Activated T-cell treated with anti-CD3 and anti-CD28 coated beads for 4 hours (primary cell): Measurements from ENCODE around the gene DCBLD1.

ENCODE experiments used
- DNase-seq: peaks from one replicate; pipeline ENCODE4 v3.0.0-alpha.2; 2020

DCBLD1 gene

DNA sequence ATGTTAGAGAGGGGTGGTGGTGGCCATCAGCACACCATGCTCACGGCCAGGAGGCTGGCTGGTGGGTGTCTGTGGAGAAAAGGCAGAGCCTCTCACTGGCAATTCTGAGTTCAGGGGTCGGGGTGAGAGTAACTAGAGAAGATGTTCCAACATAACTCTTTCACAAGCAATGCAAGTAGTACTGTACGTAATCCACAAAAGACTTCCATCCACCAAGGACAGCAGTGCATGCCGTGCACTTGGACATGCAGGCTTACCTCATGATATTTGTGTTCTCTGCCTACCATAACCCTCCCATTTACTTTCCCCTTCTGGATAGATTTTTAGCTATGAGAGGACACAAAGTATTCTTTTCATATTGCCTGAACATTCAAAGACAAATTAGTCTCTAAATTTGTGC is 51.3 kb downstream of the DCBLD1 start:
- no peak for DNase-seq

DNA sequence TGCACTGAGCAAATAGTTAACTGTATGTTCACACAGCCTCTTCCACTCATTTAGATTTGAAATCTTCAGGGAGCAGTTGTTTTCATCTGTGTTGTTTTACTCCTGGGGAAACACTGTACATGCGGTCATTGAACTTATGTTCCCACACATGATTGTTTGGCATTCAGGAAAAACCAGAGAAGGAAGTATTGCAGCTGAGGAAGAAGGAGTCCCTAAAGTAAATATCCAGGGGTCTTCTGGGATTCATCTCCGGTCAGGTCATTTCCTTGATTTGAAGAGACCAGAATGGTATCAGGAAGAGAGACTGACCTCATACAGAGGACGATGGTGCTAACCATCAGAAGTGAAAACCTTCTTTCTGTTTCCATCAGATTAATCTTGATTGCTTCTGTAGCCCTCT is 52.5 kb downstream of the DCBLD1 start:
- DNase-seq = no peak

DNA sequence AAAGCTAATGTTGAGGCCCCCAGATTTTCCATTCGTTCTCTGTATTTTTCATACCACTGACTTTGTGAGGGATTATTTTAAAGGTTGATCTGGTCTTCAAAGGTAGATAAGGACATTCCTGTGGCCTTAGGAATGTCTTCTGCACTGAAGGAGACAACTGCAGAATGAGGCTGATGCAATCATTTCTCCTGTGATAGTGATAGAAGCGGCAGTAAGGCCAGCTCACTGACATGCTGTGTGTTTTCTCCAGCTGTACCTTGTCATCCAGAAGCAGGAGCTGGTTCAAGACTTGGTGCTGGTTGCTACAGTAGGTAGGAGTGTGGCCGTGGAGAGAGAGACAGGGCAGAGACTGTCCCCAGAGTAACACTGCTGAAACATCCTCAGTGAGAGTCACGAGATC is 53.8 kb downstream of the DCBLD1 start:
- no peak for DNase-seq

DNA sequence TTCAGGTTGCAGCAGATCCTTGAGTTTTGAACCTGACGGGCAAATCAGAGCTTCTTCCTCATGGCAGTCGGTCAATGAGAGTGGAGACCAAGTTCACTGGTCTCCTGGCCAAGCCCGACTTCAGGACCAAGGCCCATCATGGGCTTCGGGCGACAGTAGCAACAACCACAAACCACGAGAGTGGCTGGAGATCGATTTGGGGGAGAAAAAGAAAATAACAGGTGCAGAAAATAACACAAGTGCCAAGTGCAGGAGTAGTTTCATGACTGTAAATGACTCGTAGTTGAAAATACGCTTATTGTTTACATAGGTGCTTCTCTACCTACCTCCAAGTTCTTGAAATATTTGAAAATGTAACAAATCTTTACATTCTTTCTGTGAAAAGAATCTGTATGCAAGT is 56.1 kb downstream of the DCBLD1 start:
- DNase-seq = no peak

DNA sequence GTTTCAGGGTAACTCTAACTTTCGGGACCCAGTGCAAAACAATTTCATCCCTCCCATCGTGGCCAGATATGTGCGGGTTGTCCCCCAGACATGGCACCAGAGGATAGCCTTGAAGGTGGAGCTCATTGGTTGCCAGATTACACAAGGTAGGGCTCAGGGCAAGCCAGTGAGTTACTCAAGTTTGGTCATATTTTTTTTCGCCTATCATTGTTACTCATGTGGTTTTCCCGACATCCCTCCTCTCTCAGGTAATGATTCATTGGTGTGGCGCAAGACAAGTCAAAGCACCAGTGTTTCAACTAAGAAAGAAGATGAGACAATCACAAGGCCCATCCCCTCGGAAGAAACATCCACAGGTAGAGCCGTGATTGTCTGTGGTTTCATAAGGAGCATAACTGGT is 58.2 kb downstream of the DCBLD1 start:
- DNase-seq = no peak

DNA sequence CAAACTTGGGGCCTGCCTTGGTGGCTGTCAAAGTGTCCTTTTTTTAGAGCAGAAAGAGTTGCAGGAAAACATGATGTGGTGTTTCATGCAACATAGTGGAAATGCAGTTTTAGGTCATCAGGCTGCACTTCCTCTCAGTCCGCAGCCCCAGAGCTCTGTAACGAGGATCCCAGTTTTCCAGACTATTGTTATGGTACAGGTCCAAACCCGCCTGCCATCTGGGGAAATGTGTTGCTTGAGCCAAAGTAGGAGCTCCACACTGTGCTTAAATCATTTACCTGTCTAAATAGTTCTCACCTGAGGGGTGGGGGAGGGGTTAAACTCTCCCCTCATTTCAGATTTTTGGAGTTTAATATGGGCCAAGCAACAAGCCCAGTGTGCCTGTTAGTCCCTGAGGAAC is 60.0 kb downstream of the DCBLD1 start:
- DNase-seq = no peak

DNA sequence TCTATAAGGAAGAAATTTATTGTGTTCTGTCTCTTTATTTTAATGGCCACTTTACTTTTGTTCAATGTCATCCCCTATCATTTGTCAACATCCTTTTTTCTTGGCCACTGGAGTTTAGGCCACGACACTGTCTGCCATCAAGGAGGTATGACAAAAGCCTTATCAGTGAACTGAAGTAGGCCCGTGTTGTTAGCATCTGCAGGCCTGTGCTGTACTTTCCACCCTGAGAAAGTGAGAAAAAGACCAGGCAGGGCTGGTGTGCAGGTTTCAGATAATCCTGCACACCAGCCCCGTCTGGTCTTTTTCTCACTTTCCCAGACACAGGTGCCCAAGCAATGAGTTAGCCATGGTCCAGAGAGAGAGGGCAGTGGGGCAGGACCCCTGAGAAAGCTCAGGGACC is 62.2 kb downstream of the DCBLD1 start:
- DNase-seq = no peak

DNA sequence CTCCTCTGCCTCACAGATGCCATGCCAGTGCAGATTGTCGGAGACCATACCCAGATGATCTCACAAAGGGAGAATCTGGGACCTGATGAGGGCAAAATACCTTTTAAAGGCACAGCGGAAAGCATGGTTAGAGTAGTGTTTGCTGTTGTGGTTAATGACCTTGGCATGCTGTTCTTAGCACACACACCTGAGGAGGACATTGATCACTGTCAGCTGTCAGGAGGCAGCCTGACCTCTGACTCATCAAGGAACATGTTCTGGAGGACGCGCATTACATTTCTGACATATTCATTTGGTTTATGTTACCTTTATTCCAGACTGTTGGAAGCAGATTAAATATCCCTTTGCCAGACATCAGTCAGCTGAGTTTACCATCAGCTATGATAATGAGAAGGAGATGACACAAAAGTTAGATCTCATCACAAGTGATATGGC is 62.7 kb downstream of the DCBLD1 start:
- no peak for DNase-seq

DNA sequence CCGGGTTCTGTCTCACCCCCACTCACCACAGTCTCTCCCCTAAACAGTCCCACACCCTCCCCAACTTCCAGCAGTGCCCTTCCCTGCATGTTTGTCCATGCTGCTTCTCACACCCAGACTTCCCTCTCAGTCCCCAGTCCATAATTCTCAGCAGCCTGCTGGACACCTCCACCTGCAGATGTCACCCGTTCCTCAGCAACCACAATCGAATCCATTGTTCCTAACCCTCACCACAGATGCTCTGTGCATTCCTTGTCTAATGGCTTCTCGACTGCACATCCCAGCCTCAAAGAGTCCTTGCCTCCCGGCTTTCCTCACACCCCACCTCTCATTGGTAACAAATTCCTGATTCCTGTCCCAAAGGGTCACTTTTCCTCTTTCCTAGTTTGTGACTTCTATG is 64.2 kb downstream of the DCBLD1 start:
- no peak for DNase-seq

DNA sequence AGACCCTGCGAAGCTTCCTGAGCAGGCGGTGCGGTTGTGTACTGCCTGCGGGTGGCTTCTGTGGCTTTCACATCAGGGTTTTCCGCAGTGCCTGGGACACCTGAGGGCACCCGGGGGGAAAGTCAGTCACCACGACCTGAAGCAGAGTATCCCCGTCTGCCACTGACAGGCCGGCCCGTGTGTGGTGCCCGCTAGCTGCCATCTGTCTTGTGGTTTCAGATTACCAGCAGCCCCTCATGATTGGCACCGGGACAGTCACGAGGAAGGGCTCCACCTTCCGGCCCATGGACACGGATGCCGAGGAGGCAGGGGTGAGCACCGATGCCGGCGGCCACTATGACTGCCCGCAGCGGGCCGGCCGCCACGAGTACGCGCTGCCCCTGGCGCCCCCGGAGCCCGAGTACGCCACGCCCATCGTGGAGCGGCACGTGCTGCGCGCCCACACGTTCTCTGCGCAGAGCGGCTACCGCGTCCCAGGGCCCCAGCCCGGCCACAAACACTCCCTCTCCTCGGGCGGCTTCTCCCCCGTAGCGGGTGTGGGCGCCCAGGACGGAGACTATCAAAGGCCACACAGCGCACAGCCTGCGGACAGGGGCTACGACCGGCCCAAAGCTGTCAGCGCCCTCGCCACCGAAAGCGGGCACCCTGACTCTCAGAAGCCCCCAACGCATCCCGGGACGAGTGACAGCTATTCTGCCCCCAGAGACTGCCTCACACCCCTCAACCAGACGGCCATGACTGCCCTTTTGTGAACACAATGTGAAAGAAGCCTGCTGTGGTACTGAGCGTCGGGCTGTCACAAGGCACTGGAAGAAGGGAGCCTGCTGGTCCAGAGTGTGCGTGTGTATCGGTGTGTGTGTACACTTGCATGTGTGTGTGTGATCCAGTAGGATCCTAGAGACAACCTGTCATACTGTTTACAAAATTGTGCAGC is 65.5 kb downstream of the DCBLD1 start:
- peak; percentile 31 for DNase-seq

DNA sequence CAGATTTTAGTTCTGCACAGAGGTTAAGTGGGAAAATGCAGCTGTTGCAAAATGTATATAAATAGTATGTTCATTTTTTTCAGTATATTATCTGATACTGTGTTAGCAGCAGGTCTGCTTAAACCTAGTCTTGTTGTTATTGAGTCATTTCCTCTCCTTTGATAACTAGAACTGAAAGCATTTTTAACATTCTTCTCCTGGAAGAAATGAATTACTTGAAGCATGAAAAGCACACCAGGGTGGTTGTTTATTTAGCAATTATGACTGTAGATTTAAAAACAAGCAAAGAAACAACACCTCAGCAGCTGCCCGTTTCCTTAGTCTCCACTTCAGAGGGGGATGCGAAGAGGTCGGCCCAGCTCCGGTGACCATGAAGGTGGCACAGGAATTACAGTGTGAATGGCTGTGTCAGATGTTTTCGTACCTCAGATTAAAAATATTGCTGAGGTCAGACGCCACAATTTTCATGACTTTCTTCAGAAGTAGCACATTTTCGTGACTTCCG is 66.4 kb downstream of the DCBLD1 start:
- DNase-seq = no peak

DNA sequence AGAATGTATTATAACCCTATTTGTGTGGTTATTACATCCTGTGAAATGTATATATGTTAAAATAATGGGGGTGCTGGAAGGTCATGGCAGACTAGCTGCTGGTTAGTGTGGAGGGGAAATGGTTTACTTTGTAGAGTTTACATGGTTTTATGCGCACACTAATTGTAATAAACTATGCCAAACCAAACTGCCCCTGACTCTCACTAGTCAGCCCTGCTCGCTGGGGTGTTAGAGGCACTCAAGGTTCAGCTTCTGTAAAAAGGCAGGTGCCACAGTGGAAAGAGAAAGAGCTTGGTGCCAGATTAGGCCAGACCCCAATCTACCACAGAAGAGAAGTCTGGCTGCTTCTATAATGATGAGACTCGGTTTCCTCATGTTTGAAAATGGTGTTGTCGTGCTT is 67.1 kb downstream of the DCBLD1 start:
- DNase-seq = no peak

DNA sequence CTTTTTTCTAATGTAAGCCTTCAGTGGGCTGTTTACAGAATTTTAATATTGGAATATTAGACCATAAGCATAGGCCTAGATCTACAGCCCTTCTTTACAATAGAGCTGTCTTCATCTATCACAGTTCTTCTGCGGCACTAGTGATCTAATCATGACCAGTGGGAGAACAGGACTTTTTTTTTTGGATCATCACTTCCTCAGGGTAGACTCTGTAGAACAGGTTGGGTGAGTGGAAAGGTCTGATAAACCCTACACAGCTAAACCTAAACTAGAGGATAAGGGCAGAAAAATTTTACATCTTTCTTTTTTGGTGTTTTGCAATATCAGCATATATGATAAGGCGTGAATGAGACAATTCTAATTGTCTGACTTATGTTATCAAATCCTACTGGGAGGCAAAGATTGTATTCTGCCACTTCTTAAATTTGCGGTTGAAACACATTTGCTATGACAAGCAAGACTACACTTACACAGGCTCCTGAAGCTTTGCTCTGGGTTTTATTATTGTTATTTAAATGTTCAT is 67.7 kb downstream of the DCBLD1 start:
- no peak for DNase-seq

DNA sequence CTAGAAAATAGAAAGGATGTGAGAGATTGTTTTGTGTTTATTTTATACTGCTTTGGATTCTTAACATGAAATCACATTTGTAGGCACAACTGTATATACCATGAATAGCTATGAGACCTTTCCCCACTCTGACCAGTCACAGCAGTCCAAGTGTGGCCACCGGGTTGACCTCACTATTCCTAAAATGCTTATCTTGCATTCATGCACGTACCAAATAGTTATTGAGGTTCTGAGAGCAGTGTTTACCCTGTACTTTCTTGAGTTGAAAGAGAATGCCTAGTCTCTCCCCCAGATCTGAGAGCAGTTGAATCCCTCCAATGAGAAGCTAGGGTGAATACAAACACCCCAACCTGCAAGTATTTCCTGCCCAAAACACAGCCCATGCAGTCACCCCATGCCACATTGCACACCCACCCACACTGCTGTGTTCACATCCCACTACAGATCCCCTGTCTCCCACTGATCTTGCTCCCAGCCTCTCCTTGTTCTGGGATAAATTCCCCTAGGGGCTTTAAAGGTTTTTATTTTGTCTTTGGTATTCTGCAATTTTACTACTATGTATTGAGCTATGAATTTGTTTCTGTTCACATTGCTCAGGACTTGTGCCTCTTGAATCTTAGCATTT is 68.3 kb downstream of the DCBLD1 start:
- no peak for DNase-seq

DNA sequence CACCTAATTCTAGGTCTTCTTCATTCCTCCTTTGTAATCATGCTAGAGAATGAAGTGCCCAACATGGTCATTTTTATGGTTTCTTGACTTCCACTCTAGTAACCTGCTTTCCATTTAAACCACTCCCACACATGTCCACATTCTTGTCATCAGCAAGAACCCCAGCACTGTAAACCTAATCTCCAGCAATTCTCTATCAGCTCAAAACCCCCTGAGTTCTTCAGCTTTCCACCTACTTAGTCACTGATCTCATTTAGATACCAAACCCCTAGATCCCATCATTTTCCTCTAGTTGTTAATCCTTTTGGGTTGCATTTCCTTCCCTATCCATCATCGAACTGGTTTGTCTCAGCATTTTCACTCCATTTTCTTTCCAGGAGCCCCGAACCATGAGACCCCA is 70.1 kb downstream of the DCBLD1 start:
- DNase-seq = no peak

DNA sequence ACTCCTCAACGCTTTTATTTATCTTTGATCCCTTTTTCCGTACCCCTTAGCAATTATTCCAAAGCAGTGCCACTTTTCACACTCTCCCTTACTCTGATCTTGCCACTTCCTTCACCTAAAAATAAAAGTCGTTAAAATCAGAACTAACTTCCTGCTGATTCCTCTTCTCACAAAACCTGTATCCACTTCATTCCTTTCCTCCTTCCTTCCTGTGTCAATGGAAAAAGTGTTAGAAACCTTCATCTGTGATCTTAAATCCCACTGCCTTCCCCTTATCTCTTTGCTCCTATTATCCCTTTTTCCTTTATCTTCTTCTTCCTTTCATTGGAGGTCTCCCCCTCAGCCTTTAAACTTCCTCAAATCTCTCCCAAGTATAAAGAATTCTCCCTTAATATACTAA is 70.7 kb downstream of the DCBLD1 start:
- no peak for DNase-seq

DNA sequence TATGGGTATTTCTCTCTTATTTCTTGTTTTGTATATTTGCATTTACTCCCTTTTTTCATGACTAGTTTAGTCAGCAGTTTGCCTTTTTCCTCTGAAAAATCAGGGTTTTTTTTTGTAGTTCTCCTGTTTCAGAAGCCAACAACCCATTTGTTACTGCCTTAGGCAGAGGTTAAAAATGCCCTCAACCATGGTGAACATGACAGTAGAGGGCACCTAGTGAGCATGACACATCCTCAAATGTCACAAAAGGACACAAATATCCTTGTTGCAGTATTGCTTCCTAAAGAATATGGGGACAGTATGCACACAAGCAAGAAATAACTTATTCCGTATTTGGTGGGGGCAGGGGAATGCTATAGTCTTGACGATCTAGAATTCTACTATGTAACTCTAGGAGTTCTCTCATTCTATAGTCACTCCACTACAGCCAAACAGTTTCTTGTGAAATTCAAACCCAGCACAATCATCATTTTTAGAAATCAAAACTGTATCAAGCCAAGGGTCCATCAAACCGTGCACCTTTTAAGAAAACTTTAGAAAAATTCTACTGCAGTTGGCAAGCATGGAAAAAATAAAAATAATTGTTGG is 72.9 kb downstream of the DCBLD1 start:
- no peak for DNase-seq

DNA sequence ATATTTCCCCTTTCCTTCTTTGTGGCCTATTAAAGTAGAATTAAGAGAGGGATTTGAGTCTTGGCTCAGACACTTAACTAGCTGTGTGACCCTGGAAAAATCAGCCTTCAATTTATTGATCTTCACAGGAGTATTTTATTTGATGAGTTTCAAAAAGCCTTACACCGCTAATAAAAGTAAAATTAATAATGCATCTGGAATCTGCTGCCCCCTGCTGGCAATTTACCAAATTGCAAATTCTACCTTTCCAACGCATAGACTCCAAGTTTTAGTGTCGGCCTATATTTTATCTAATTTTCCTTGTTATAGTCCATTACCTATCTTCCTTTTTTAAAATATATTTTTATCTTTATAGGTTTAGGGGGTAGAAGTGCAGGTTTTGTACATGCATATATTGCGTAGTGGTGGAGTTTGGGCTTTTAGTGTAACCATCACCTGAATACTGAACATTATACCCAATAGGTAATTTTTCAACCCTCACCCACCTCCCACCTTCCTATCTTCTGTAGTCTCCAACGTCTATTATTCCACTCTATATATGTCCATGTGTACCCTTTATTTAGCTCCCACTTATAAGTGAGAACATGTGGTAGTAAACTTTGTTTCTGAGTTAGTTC is 73.5 kb downstream of the DCBLD1 start:
- peak; percentile 62 for DNase-seq

DNA sequence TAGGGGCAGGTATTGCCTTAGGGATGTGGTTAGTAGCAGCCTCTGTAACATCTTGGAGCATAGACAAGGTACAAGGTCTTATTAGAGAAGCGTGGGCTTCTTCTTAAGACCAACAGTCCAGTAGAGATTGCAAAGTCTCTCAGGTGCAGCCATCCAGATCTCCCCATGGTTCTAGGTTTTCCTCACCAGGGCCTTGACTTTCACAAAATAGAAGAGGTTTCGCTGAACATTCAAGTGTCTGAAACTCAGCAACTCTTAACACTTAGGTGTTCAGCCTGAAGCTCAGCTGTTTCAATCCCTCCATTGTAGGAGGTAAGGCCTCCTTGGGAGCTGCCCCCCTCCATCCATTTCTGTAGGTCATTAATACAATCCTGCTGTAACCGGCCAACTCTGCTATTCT is 75.5 kb downstream of the DCBLD1 start:
- DNase-seq = no peak

DNA sequence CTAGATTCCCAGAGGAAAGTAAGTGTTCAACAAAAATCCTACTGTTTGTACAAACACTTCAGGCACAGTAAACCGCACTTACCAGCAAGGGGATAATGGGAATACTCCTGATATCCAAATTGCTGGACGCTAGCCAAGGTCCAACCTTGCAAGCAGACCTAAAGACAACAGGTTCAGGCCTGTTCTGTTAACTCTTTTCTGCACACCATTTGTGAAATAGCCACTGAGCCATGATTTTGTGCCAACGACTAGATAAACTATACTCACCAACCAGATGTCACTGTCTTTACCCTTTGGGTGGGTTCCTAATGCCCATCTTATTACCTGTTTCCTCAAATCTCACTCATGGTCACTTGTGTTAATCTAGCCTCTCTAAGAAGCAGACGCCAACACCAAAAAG is 76.3 kb downstream of the DCBLD1 start:
- DNase-seq = no peak

DNA sequence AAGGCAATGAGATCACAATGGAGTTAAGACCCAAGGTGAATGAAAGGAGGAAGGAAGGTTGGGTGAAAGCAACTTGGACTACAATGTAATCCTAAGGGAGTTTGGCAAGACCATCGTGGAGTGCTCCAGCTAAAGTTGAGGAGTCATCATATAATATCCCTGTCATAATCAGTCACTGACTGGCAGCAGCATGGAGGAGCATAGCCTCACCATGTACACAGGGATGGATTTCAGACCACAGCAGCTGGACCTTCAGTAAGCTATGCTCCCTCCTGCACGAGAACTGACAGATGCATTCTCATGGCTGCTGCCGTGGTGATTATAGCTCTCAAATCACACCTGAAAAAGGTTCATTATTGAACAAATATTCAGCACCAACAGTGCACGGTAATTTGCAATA is 76.8 kb downstream of the DCBLD1 start:
- DNase-seq = no peak

DNA sequence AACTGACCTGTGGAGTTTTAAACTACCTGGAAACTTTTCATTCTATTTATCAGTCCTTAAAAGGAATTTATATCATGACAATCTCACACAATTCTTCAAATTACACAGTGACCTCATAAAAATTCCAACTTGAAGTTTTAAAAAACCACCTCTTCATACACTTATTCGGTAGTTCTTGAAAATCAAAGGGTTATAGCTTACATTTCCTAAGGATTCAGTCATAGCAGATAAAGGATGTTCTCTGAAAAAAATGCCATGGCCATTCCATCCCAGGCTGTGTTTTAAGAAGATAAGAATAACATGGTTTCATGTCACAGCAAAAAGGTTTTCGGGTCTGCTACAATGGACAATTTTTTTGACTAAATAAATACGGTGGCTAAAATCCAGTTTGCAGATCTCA is 78.7 kb downstream of the DCBLD1 start:
- DNase-seq = no peak

DNA sequence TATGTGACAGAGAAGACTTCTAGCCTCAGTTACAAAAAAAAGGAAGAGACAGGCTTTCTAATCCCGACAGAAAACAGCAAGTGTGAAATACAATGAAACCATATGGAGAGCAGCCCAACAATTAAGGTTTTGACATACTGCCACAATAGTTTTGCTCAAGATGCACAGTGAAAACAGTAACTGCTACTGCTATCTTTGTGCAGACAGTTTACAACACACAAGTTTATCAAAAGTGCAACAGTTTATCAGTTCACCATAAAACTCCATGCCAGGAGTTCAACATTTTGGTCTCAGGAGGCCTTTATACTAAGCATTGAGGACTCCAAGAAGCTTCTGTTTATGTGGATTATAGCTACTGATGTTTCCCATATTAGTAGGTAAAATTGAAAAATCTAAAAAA is 82.2 kb downstream of the DCBLD1 start:
- DNase-seq = no peak
